Activated effector memory CD4-positive, alpha-beta T cell treated with anti-CD3 and anti-CD28 coated beads, Interleukin-2, amount 50 U/mL, for 16 hours (primary cell): Measurements from ENCODE around the gene C18orf32.
"Not testable (repeated sequence)": the region's sequence is repeated elsewhere in the genome, so short reads cannot be mapped to it uniquely, and the experiment has no call there.

Experiments used
- DNase-seq: peaks from one replicate; pipeline ENCODE4 v3.0.0-alpha.2; 2020

C18orf32 gene

GRCh38 chr18:49486953-49487710, at the start of gene C18orf32:
TSS of gene C18orf32 (minus strand) at chr18:49487234. CDS start at chr18:49483748, 3,486 bp downstream.
- peak; percentile 98 for DNase-seq

- DNase-seq = no peak
Measured at GRCh38 chr18:49534846-49535601, 48.0 kb upstream of the C18orf32 start.

- no peak for DNase-seq
Measured at GRCh38 chr18:49531678-49532153, 44.7 kb upstream of the C18orf32 start.

GRCh38 chr18:49529596-49529995, 42.6 kb upstream of the C18orf32 start:
- no peak for DNase-seq

DNA sequence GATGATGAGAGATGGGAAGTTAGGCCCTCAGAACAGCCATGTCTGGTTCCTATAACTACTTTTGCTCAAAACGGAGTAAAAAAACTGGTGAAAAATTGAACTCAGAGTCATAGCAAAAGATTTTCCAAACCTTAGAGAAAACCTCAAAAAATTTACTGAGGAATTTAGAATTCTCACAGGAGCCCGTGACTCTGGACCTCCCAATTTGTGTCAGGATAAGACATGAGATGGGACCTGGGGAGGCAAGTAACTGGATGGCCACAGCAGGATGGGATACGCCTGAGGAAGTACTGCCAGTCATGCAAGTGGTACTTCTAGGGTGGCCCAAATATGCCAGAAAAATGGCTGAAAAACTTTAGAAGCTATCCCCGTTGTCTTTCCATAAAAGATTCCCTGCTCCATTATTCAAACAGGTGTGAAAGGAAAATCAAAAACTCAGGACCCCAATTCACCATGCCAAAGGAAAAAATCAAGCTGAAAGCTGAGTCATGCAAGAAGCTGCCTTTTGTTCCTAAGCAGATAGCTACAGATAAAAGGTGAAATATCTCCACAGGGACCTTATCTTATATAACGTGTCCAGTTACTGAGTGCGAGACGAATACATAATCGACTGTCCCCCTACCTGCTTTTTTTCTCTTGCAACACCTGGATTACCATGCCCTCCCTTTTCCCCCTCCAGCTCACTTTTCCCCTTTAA, 40.7 kb upstream of the C18orf32 start:
- no peak for DNase-seq

- DNase-seq = no peak
Measured at GRCh38 chr18:49525981-49526380, 38.9 kb upstream of the C18orf32 start.

- DNase-seq = no peak
Measured at GRCh38 chr18:49524951-49525350, 37.9 kb upstream of the C18orf32 start.

- DNase-seq = peak; percentile 14
Measured at GRCh38 chr18:49524349-49524748, 37.3 kb upstream of the C18orf32 start.

DNA sequence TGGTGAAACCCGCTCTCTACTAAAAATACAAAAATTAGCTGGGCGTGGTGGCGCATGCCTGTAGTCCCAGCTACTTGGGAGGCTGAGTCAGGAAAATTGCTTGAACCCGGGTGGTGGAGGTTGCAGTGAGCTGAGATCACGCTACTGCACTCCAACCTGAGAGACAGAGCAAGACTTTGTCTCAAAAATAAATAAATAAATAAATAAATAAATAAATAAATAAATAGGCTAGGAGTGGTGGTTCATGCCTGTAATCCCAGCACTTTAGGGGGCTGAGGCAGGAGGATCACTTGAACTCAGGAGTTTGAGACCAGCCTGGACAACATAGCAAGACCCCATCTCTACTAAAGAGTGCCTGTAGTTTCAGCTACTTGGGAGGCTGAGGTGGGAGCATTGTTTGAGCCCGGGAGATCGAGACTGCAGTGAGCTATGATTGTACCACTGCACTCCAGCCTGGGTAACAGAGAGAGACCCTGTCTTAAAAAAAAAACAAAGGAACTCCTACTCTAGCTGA, 36.6 kb upstream of the C18orf32 start:
- DNase-seq = peak; percentile 6

- DNase-seq = peak; percentile 27
Measured at GRCh38 chr18:49521216-49521835, 34.3 kb upstream of the C18orf32 start.

DNA sequence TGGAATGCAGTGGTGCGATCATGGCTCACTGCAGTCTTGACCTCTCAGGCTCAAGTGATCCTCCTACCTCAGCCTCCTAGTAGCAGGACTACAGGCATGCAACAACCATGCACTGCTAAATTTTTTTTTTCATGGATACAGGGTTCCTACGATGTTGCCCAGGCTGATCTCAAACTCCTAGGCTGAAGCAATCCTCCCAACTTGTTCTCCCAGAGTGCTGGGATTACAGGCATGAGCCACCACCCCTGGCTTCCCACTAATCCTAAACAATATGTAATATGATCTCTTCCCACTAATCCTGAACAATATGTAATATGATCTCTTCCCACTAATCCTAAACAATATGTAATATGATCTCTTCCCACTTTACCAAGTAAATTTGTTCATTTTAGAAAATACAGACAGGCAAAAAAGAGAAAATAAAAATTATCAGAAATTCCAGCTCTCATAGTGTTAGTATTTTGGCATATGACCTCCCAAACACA, 33.7 kb upstream of the C18orf32 start:
- DNase-seq = peak; percentile 2

GRCh38 chr18:49519101-49519971, 32.3 kb upstream of the C18orf32 start:
- no peak for DNase-seq

GRCh38 chr18:49517483-49517882, 30.4 kb upstream of the C18orf32 start:
- peak; percentile 3 for DNase-seq

DNA sequence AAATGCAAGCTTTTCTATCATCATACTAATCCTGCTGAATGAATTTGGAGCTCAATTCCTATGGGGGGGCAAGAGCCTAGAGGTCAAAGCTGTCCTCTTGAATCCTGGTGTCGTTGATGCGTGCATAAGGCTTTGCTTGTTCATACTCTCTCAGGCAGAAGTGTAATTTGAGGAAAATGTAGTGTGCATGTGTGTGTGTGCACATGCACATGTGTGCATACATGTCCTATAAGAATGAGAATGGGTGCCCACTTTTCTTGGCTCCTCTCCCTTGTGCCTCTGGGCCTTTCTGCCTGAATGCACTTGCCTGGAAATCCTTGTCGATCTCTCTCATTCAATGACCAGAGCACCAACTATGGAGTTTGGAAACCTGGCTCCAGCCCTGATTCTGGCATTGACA, 28.5 kb upstream of the C18orf32 start:
- DNase-seq = peak; percentile 38

DNA sequence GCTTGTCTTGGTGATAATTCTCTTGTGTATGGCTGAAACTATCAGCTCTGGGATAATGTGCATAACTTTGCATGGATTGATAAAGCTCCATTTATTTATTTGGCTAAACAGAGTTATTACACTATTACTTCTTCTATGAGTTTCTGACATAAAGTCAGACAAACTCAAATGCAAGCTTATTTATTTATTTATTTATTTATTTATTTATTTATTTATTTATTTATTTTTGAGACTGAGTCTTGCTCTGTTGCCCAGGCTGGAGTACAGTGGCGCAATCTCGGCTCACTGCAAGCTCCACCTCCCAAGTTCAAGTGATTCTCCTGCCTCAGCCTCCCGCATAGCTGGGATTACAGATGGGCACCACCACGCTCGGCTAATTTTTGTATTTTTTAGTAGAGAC, 28.0 kb upstream of the C18orf32 start:
- not testable (repeated sequence) for DNase-seq

GRCh38 chr18:49514577-49514976, 27.5 kb upstream of the C18orf32 start:
- DNase-seq = peak; percentile 48

DNA sequence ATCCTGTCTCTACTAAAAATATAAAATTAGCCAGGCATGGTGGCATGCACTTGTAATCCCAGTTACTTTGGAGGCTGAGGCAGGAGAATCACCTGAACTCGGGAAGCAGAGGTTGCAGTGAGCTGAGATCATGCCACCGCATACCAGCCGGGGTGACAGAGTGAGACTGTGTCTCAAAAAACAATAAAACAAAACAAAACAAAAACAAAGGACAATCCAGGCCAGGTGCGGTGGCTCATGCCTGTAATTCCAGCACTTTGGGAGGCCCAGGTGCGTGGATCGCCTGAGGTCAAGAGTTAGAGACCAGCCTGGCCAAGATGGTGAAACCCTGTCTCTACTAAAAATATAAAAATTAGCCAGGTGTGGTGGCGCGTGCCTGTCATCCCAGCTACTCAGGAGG, 25.8 kb upstream of the C18orf32 start:
- peak; percentile 27 for DNase-seq

DNA sequence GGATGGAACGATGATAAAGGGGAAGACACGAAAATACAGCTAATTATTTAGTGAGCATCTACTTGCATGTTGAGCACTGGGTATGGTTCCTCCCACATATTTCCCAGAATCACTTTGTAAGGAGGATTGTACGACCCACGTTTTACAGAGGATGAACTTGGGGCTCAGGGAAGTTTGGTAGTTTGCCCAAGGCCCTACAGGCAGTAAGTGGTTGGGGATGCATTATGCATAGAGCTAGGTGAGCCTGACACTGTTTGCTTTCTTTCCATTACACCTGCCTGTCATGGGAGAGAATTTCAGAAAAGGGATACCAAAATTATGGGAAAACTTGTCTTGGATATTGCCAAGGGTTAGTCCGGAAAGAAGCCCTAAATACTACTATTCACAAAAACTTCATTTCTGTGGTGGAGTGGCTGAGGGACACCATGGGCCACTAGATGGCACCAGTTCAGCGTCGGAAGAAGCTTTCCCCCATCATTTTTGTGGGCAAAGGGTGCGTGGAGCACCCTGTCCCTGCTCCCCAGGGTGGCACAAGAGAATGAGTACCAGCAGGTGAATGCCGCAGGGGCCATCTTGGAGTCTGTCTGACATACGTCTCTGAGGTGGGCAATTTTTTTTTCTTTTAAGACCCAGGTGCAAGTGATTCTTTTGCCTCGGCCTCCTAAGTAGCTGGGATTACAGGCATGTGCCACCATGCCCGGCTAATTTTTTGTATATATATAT, 23.5 kb upstream of the C18orf32 start:
- DNase-seq = peak; percentile 80

DNA sequence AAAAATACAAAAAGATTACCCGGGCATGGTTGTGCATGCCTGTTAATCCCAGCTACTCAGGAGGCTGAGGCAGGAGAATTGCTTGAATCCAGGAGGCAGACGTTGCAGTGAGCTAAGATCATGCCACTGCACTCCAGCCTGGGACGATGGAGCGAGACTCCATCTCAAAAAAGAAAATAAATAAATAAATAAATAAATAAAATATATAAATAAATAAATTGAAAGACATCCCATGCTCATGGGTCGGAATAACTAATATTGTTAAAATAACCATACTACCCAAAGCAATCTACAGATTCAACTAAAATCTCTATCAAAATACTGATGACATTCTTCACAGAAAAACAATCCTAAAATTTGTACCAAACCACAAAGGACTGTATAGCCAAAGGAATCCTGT, 19.4 kb upstream of the C18orf32 start:
- DNase-seq = not testable (repeated sequence)

GRCh38 chr18:49503931-49504330, 16.9 kb upstream of the C18orf32 start:
- no peak for DNase-seq
